ENCODE measurements around the gene NSUN3.
A peak's percentile ranks its signal among the peaks of the same experiment; 100 is the strongest.
"Not testable (repeated sequence)": the region's sequence is repeated elsewhere in the genome, so short reads cannot be mapped to it uniquely, and the experiment has no call there.

Gene NSUN3

GRCh38 chr3:94069194-94069813, 6.4 kb downstream of the NSUN3 start:
- DNase-seq: peak; percentile 59

- DNase-seq: no peak
These were observed 7.6 kb downstream of the NSUN3 start for GRCh38 chr3:94070341-94070911.

- no peak for DNase-seq
These were observed 8.9 kb downstream of the NSUN3 start for GRCh38 chr3:94071713-94072284.

GRCh38 chr3:94076055-94076454, 13.2 kb downstream of the NSUN3 start:
- DNase-seq: no peak

- not testable (repeated sequence) for DNase-seq
These were observed 17.7 kb downstream of the NSUN3 start for GRCh38 chr3:94080552-94080951.

GRCh38 chr3:94081884-94082283, 19.0 kb downstream of the NSUN3 start:
- DNase-seq: no peak

- no peak for DNase-seq
These were observed 19.6 kb downstream of the NSUN3 start for GRCh38 chr3:94082391-94082937.

- peak; percentile 96 for DNase-seq
These were observed 20.4 kb downstream of the NSUN3 start for GRCh38 chr3:94083261-94083660.

GRCh38 chr3:94089126-94089525, 26.3 kb downstream of the NSUN3 start:
- DNase-seq: no peak

GRCh38 chr3:94092086-94092485, 29.2 kb downstream of the NSUN3 start:
- DNase-seq: peak; percentile 4

GRCh38 chr3:94093151-94093550, 30.3 kb downstream of the NSUN3 start:
- no peak for DNase-seq

GRCh38 chr3:94095111-94095510, 32.2 kb downstream of the NSUN3 start:
- no peak for DNase-seq

GRCh38 chr3:94098452-94098851, 35.6 kb downstream of the NSUN3 start:
- DNase-seq: no peak

GRCh38 chr3:94099311-94099710, 36.5 kb downstream of the NSUN3 start:
- DNase-seq: no peak

GRCh38 chr3:94101860-94102259, 39.0 kb downstream of the NSUN3 start:
- peak; percentile 49 for DNase-seq

- DNase-seq: peak; percentile 55
These were observed 43.4 kb downstream of the NSUN3 start for GRCh38 chr3:94106268-94106667.

- DNase-seq: not testable (repeated sequence)
These were observed 47.4 kb downstream of the NSUN3 start for GRCh38 chr3:94110232-94110631.

GRCh38 chr3:94110854-94111253, 48.0 kb downstream of the NSUN3 start:
- no peak for DNase-seq

- DNase-seq: no peak
These were observed 51.8 kb downstream of the NSUN3 start for GRCh38 chr3:94114666-94115065.

- peak; percentile 63 for DNase-seq
These were observed 52.6 kb downstream of the NSUN3 start for GRCh38 chr3:94115482-94115881.

GRCh38 chr3:94117729-94118128, 54.9 kb downstream of the NSUN3 start:
- DNase-seq: peak; percentile 16

- DNase-seq: no peak
These were observed 55.5 kb downstream of the NSUN3 start for GRCh38 chr3:94118390-94118789.

GRCh38 chr3:94121161-94121560, 58.3 kb downstream of the NSUN3 start:
- no peak for DNase-seq

GRCh38 chr3:94127115-94127514, 64.3 kb downstream of the NSUN3 start:
- DNase-seq: no peak

Measured in OCI-M1 (cell line).